Measurements from ENCODE around the gene ATF7.
A peak's percentile ranks its signal among the peaks of the same experiment; 100 is the strongest.

The ATF7 gene

DNA sequence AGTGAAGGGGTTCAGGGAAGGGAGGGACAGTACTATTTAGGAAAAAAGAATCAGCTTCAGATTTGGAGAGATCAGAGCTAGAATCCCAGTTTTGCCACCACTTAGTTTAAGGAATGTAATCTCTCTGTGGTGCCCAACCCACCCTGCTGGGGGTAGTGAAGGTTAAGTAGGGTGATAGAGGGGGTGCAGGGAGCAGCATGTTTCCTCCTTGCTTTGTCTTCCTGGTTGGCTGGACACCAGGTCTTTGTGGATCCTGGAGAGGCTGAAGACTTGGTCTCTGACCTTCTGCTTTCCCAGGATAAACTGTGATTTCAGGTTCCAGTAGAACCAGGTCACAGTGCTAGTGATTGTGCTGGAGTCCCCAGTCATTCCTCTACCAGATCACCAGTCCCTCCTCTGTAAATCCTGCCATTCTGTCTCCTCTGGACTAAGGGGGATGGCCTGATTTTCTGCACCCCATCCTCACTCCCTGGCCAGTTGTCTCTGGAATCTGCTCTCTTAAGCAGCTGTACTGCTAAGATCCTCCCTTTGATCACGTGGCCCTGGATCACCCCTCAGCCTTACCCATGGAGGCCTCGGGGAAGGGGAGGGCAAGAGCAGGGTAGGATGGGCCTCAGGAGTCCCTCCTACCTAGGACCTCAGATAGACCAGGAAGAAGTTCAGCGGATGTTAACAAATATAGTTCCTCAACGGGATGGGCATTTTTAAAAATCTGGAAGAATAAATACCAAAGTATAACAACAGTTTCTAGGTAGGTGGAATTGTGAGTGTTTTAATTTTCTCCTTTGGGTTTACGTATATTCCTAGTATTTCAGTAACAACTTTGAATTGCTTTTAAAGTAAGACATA is 130.1 kb downstream of the ATF7 start:
- peak in 1 of 2 experiments; percentile 42 for DNase-seq (ENCODE audit: low read depth in 1 of 2, low spot score in 1 of 2)
- in situ Hi-C loops (cut with HindIII; ENCODE audit: low pct_unique_long_range_greater_than_20kb, low sequenced_read_pairs): no loop called here
- no peak for TF ChIP-seq JUND (IDR thresholded peaks at IDR 0.05; ENCODE audit: low read depth)

DNA sequence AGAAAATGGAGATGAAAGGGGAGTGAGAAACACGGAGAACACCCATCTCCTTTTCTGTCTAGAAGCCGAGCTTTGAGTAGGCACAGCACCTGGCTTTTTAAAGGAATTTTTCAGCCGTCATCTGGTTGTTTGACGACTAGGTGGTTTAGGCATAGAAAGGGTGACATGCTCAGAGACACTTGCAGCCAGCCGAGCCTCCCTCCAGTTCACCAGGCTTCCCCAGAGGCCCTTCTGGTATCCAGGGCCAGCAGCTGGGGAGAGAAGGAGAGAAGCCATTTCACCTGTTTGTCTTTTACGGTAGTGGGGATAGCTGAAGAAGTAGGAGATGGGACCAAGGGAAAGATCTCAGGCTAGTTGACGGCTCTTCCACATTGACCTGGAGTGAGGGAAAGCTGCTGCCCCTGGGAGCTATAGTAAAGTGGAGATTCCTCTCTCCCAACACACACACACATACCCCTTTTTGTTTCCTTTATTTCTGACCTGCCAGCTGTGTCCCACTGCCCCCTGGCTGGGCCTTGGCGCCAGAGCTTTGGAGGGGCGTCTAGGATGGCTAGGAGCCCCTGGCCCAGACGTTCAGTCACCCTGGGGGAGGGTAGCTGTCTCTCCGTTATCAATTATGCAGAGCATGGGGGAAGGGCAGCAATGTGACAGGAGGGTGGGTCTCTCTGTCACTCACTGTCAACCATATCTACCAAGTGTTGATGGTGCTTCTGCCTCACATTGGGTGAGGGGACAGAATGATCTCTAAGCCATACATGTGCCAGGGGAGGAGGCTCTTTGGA is 132.4 kb downstream of the ATF7 start:
- no peak for DNase-seq (ENCODE audit: low read depth in 1 of 2, low spot score in 1 of 2)
- in situ Hi-C loops (cut with HindIII; ENCODE audit: low pct_unique_long_range_greater_than_20kb, low sequenced_read_pairs): no loop called here
- no peak for TF ChIP-seq JUND (IDR thresholded peaks at IDR 0.05; ENCODE audit: low read depth)

DNA sequence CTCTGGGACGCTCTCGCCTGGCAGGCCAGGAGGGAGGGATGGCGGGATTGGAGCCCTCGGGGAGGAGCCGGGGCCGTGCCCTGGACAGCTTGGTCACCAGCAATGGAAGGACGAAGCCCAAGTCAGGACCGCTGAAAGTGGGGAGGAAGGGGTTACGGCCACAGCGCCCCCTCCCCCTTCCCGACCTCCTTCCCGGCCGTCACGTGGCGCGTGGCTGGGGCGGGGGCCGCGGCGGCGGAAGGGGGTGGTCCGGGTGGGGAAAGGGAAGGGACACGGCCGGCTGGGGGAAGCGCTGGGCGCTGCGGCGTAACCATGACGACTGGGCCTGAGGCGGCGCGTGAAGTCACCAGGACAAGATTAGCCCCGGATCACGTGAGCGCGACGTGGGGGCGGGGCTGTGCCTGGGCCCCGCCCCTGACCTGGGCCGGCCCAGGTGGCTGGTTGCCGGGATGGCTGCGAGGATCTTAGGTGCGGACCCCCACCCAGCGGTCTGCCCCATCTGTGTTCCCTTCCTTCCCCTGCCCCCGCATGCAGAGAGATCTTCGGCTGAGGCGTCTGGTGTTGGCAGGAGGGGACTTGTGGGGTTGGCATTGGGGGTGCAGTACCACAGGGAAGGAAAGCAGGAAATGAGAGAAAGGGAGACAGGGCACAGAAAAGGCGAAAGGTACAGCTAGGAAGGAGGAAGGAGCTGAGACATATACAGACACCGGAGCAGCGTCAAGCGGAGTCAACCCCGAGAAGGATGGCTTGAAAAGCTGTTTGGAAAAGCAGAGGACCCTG is 133.2 kb downstream of the ATF7 start:
- TF ChIP-seq JUND (IDR thresholded peaks at IDR 0.05; ENCODE audit: low read depth): no peak
- peak; percentile 69 to 94 for DNase-seq (ENCODE audit: low read depth in 1 of 2, low spot score in 1 of 2)
- in situ Hi-C loops (cut with HindIII; ENCODE audit: low pct_unique_long_range_greater_than_20kb, low sequenced_read_pairs): no loop called here

DNA sequence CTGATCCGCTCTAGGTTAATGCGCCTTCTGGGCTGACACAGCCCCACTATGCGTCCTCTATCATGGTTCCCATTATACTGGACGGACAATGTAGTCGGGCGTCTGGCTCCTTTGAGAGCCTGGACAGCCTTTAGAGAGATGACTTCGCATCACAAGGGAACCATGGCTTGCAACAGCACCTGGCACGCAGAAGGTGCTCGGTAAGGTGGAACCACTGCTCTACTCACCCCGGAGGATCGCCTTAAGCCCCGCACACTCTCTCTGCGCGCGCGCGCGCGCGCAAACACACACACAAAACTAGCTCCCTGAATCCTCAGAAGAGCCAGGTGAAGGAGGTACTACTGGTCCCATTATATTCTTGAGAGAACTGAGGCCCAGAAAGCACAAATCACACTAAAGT is 134.0 kb downstream of the ATF7 start:
- TF ChIP-seq JUND (IDR thresholded peaks at IDR 0.05; ENCODE audit: low read depth): no peak
- in situ Hi-C loops (cut with HindIII; ENCODE audit: low pct_unique_long_range_greater_than_20kb, low sequenced_read_pairs): no loop called here
- no peak for DNase-seq (ENCODE audit: low read depth in 1 of 2, low spot score in 1 of 2)

DNA sequence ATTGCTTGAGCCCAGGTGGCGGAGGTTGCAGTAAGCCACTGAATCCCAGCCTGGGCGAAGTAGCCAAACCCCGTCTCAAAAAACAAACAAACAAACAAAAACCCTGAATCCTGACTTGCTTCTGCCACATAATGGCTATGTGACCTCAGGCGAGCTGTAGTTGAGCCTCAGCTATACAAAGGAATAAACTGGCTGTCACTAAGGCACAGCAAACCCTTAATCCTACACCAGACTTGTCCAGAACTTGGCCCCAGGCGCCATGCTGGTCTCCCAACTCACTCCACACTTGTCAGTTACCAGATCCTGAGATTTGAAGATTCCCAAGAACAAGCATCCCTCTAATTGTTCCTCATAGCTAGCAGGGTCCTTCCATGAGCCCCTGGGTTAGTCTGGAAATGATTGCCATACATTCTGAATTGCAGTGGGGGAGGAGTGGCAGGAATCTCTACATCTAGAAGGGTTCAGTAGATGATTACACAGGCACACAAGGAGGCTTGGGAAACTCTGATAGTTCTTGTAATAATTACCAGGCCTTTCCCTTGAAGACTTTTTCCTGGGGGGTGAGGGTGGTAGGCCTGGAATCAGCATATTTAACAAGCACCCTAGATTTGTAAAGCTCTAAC is 136.8 kb downstream of the ATF7 start:
- peak in 1 of 2 experiments; percentile 47 for DNase-seq (ENCODE audit: low read depth in 1 of 2, low spot score in 1 of 2)
- in situ Hi-C loops (cut with HindIII; ENCODE audit: low pct_unique_long_range_greater_than_20kb, low sequenced_read_pairs): no loop called here
- no peak for TF ChIP-seq JUND (IDR thresholded peaks at IDR 0.05; ENCODE audit: low read depth)

DNA sequence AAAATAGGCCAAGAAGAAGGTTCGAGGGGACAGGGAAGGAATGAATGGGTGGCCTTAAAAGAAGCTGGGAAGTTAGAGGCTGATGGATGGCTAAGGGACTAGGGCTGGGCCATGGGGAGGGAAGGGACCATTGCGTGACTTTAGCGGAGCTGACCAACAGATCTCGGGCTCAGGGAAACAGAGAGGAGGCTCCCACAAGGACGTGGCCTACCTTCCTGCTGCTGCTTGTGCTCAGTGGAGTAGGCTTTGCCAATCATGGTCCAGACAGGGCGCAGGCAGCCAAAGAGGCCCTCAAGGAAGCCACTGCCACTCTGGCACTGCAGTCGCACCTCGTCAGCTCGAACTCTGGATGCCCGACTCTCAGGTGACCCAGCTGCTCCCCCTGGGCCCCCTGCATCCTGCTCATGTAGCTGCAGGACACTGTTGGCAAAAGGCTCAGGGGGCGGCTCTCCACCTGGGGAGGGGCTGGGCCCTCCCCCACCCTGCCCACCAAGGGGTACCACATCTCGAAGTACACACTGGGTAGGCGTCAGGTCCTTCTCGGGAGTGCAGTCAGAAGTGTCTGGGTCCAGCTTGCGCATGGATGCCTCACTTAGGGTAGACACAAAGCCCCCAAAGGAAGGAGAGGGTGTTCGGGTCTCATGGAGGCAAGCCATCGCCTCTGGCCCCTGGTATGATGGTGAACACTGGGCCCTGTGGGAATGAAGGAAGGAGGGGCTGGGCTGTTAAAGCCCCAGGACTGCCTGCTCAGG is 139.3 kb downstream of the ATF7 start:
- no peak for DNase-seq (ENCODE audit: low read depth in 1 of 2, low spot score in 1 of 2)
- in situ Hi-C loops (cut with HindIII; ENCODE audit: low pct_unique_long_range_greater_than_20kb, low sequenced_read_pairs): no loop called here
- no peak for TF ChIP-seq JUND (IDR thresholded peaks at IDR 0.05; ENCODE audit: low read depth)

DNA sequence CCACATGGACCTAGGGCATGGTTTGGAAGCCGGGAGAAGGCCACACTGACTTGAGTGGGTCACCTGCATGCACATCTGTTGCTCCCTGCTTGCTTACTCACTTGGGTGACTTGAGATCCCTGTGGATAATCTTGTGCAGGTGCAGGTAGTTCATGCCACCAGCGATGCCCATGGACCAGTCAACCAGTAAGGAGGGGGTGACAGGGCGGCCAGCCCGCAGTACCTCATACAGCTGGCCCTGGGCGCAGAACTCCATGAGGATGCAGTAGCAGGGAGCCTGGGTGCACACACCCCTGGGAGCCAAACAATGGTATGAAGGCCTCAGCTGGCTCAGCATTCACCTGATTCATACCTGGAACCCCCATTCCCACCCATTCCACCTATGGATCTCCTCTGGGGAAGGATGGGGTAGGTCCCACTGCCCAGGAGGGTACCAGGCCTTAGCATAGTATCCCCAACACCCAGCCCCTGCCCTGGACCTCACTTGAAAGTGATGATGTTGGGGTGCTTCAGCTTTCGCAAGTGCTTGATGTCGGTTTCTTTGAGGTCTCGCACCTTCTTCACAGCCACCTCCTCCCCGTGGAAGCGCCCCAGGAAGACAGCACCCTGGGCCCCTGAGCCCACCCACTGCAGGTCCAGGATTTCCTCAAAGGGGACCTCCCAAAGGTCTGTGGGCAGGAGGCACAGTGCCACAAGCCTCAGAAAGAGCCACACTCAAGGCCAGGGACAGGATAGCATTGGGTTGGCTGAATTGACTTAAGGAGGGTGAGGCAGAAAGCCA is 140.0 kb downstream of the ATF7 start:
- DNase-seq (ENCODE audit: low read depth in 1 of 2, low spot score in 1 of 2): no peak
- no peak for TF ChIP-seq JUND (IDR thresholded peaks at IDR 0.05; ENCODE audit: low read depth)
- in situ Hi-C loops (cut with HindIII; ENCODE audit: low pct_unique_long_range_greater_than_20kb, low sequenced_read_pairs): no loop called here

DNA sequence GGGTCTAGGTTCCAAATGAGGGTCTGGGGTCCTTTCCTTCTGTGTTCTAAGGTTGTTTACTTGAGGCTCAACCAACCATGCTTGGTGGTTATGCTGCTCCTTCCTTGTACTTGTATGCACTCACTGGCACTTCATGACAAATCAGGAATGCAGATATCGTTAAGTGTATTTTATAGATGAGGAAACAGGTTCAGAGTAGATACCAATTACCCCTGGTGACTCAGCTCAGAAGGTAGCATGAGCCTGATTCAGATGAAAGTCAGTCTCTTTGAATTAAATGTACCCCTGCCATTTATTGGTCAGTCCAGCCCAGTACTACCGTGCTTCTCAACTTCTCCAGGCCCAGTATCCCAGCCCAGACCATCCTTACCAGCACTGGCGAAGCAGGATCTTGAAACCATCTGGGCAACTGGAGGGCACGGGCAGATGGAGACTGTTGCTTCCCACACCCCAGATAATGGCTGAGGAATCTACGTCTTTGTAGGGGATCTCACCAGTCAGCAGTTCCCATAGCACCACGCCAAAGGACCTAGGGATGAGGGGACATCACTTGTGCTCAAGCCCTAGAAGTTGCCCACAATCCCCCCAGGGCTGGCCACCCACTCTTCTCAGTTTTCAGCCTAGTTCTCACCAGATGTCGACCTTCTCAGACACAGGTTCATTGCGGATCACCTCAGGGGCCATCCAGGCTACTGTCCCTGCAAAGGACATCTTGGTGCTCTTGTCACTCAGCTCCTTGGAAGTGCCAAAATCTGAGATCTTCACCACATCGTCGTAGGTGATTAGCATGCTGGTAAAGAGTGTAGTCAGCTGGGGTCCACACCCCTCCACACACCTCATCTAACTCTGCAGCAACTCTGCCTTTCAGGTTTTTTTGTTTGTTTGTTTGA is 141.3 kb downstream of the ATF7 start:
- no peak; the same call in 1 of the 2 replicates for TF ChIP-seq JUND (IDR thresholded peaks at IDR 0.05; ENCODE audit: low read depth)
- in situ Hi-C loops (cut with HindIII; ENCODE audit: low pct_unique_long_range_greater_than_20kb, low sequenced_read_pairs): no loop called here
- no peak for DNase-seq (ENCODE audit: low read depth in 1 of 2, low spot score in 1 of 2)

DNA sequence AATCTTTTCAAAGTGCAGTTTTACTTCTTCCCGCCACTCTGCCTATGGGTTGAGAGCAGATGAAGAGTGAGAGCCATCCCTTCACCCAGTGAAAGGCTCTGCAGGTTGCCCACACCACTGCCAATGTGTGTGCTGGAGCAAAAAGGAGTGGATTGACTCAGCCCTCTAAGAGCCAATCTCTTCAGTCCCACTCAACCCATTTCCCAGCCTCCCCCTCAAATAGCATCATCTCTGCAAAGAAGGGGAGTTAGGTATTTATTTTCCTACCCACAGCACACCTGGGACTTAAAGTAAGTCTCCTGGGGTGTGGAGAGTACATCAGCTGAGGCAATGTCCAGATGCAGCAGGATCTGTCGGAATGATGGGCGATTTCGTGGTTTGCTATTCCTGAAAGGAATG is 142.2 kb downstream of the ATF7 start:
- in situ Hi-C loops (cut with HindIII; ENCODE audit: low pct_unique_long_range_greater_than_20kb, low sequenced_read_pairs): no loop called here
- no peak for DNase-seq (ENCODE audit: low read depth in 1 of 2, low spot score in 1 of 2)

More for the DNA sequence above, 142.2 kb downstream of the ATF7 start:
- no peak for TF ChIP-seq JUND (IDR thresholded peaks at IDR 0.05; ENCODE audit: low read depth)

Data from T47D (cell line).